Measurements from ENCODE around the gene RAD51B. TPM values are rescaled to one million over a fixed set of nuclear protein-coding genes. Genes with fewer than 3 reads are reported as not detected.

RAD51B gene
- total and polyA plus RNA-seq, 9 of the 15 experiments (the other 6 are each of a cell fraction or from before 2014, with no cell fraction given), result 8.5 to 17.3 (median 11.3) TPM

DNA sequence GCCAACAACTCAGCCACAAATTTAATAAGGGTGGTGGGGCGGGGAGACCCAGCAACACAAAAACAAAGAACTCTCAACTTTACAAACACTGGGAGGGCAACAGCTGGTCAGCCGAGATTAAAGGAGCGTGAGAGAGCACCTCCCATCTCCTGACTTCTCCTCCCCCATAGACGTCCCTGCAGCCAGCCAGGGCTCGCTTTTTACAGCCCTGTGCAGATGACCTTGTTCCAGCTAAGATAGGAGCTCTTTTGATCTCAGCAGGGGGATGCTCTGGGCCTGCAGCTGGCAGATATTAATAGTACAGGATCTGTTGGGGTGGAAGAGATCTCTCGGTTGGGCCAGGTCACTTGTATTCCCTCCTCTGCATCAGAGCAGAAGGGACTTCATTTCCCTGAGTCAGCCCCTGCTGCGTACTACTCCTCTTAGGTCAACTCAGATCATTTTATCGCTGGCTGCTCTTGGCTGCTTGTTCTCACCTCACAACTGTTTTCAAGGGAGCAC is 475.8 kb downstream of the RAD51B start (continued):
- TF ChIP-seq, protein P1, sequence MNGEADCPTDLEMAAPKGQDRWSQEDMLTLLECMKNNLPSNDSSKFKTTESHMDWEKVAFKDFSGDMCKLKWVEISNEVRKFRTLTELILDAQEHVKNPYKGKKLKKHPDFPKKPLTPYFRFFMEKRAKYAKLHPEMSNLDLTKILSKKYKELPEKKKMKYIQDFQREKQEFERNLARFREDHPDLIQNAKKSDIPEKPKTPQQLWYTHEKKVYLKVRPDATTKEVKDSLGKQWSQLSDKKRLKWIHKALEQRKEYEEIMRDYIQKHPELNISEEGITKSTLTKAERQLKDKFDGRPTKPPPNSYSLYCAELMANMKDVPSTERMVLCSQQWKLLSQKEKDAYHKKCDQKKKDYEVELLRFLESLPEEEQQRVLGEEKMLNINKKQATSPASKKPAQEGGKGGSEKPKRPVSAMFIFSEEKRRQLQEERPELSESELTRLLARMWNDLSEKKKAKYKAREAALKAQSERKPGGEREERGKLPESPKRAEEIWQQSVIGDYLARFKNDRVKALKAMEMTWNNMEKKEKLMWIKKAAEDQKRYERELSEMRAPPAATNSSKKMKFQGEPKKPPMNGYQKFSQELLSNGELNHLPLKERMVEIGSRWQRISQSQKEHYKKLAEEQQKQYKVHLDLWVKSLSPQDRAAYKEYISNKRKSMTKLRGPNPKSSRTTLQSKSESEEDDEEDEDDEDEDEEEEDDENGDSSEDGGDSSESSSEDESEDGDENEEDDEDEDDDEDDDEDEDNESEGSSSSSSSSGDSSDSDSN (IDR thresholded peaks at IDR 0.05; ENCODE audit: borderline replicate concordance in 1 of 2, low read depth in 2 of 2, low read length in 2 of 2), result peak; percentile 75 to 96; a peak in 3 of 4 replicates
- TF ChIP-seq, protein P2, sequence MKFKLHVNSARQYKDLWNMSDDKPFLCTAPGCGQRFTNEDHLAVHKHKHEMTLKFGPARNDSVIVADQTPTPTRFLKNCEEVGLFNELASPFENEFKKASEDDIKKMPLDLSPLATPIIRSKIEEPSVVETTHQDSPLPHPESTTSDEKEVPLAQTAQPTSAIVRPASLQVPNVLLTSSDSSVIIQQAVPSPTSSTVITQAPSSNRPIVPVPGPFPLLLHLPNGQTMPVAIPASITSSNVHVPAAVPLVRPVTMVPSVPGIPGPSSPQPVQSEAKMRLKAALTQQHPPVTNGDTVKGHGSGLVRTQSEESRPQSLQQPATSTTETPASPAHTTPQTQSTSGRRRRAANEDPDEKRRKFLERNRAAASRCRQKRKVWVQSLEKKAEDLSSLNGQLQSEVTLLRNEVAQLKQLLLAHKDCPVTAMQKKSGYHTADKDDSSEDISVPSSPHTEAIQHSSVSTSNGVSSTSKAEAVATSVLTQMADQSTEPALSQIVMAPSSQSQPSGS (CRISPR knock-in tag; IDR thresholded peaks at IDR 0.05), result no peak
- TF ChIP-seq ZNF408 (CRISPR knock-in tag; IDR thresholded peaks at IDR 0.05; ENCODE audit: low read depth) (no peak), TCFL5 (CRISPR knock-in tag; conservative IDR thresholded peaks at IDR 0.05) (no peak), RBM34 (IDR thresholded peaks at IDR 0.05; ENCODE audit: borderline replicate concordance, insufficient read depth, low read length) (no peak), ZNF146 (CRISPR knock-in tag; IDR thresholded peaks at IDR 0.05; ENCODE audit: unreplicated experiment) (no peak), ETV1 (tag; conservative IDR thresholded peaks at IDR 0.05; ENCODE audit: low read depth) (no peak), SRSF9 (IDR thresholded peaks at IDR 0.05; ENCODE audit: borderline replicate concordance, low read depth, low read length) (no peak), ELF4 (CRISPR knock-in tag; IDR thresholded peaks at IDR 0.05) (peak; percentile 55; the same call in 1 of the 2 replicates), ZNF766 (CRISPR knock-in tag; conservative IDR thresholded peaks at IDR 0.05) (peak; percentile 80; the same call in 1 of the 2 replicates), ZBTB7A (IDR thresholded peaks at IDR 0.05; ENCODE audit: borderline replicate concordance, control insufficient read depth, low read depth, low read length) (0 out of 2 replicates have a peak, but pooled peaks have one; percentile 59), PHTF2 (CRISPR knock-in tag; IDR thresholded peaks at IDR 0.05) (no peak), HMGN3 (IDR thresholded peaks at IDR 0.05; ENCODE audit: borderline replicate concordance, extremely low read depth, insufficient read length, low read depth, low read length) (peak; percentile 79), ZKSCAN1 (IDR thresholded peaks at IDR 0.05; ENCODE audit: low read depth, low read length) (no peak), C11orf30 (IDR thresholded peaks at IDR 0.05; ENCODE audit: low read depth) (peak; percentile 92), SAP30 (IDR thresholded peaks at IDR 0.05; ENCODE audit: borderline replicate concordance, insufficient read depth, low read depth, low read length, poor library complexity, severe bottlenecking) (no peak), RBFOX2 (IDR thresholded peaks at IDR 0.05; ENCODE audit: low read depth, low read length) (no peak), NEUROD1 (IDR thresholded peaks at IDR 0.05; ENCODE audit: borderline replicate concordance, low read depth, low read length, partially characterized antibody) (peak; percentile 68)
- TF ChIP-seq, protein P3, sequence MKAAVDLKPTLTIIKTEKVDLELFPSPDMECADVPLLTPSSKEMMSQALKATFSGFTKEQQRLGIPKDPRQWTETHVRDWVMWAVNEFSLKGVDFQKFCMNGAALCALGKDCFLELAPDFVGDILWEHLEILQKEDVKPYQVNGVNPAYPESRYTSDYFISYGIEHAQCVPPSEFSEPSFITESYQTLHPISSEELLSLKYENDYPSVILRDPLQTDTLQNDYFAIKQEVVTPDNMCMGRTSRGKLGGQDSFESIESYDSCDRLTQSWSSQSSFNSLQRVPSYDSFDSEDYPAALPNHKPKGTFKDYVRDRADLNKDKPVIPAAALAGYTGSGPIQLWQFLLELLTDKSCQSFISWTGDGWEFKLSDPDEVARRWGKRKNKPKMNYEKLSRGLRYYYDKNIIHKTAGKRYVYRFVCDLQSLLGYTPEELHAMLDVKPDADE (conservative IDR thresholded peaks at IDR 0.05; ENCODE audit: control insufficient read depth, low read depth, low read length), result peak; percentile 53; the same call in 1 of the 2 replicates
- TF ChIP-seq, protein P4, sequence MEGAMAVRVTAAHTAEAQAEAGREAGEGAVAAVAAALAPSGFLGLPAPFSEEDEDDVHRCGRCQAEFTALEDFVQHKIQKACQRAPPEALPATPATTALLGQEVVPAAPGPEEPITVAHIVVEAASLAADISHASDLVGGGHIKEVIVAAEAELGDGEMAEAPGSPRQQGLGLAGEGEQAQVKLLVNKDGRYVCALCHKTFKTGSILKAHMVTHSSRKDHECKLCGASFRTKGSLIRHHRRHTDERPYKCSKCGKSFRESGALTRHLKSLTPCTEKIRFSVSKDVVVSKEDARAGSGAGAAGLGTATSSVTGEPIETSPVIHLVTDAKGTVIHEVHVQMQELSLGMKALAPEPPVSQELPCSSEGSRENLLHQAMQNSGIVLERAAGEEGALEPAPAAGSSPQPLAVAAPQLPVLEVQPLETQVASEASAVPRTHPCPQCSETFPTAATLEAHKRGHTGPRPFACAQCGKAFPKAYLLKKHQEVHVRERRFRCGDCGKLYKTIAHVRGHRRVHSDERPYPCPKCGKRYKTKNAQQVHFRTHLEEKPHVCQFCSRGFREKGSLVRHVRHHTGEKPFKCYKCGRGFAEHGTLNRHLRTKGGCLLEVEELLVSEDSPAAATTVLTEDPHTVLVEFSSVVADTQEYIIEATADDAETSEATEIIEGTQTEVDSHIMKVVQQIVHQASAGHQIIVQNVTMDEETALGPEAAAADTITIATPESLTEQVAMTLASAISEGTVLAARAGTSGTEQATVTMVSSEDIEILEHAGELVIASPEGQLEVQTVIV (CRISPR knock-in tag; IDR thresholded peaks at IDR 0.05; ENCODE audit: borderline replicate concordance), result no peak

All from K562 (cell line).